ENCODE measurements around the gene ZNRF1. TPM values are rescaled to one million over a fixed set of nuclear protein-coding genes. Genes with fewer than 3 reads are reported as not detected.

ZNRF1 gene
- total and polyA plus RNA-seq, 2 of the 13 experiments (the other 11 are each of a cell fraction or from before 2014, with no cell fraction given) = 43.9 to 58.7 TPM

DNA sequence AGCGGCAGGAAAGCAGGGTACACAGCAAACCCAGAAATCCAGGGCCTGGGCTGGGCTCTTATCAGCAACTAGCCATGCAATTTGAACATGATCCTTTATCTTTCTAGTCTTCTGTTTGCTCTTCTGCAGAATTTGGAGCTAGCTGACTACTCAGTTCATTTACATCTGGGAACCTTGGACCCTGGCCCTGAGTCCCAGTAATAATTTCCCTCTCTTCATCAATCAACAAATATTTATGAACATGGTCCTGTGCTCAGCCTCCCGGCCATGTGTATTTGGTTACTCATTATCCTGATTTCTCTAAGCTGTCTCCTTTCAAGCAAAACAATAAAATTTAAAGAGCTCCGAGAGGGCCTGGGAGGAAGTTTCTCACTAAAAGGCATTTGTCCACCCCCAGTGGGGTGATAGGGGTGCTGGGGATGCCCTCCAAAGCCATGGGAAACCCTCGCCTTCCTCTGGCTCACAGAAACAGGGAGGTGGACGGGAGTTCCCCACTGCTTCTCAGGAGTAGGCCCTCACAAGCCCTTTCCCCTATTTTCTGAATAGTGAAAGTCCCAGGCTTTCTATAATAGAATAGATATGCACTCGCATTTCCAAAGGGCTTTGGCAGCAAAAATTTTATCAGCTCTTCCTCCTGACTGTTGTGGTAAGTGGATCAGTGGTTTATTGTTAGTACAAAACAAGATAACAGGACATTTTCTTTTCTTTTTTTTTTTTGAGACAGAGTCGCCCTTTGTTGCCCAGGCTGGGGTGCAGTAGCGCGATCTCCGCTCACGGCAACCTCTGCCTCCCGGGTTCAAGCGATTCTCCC, 7.0 kb upstream of the ZNRF1 start (continued):
- peak; percentile 75; the same call in 1 of the 2 replicates for TF ChIP-seq HMG20B (CRISPR knock-in tag; conservative IDR thresholded peaks at IDR 0.05)
- TF ChIP-seq MED13 (CRISPR knock-in tag; IDR thresholded peaks at IDR 0.05) = peak; percentile 84; the same call in 1 of the 2 replicates
- TF ChIP-seq, protein P1, sequence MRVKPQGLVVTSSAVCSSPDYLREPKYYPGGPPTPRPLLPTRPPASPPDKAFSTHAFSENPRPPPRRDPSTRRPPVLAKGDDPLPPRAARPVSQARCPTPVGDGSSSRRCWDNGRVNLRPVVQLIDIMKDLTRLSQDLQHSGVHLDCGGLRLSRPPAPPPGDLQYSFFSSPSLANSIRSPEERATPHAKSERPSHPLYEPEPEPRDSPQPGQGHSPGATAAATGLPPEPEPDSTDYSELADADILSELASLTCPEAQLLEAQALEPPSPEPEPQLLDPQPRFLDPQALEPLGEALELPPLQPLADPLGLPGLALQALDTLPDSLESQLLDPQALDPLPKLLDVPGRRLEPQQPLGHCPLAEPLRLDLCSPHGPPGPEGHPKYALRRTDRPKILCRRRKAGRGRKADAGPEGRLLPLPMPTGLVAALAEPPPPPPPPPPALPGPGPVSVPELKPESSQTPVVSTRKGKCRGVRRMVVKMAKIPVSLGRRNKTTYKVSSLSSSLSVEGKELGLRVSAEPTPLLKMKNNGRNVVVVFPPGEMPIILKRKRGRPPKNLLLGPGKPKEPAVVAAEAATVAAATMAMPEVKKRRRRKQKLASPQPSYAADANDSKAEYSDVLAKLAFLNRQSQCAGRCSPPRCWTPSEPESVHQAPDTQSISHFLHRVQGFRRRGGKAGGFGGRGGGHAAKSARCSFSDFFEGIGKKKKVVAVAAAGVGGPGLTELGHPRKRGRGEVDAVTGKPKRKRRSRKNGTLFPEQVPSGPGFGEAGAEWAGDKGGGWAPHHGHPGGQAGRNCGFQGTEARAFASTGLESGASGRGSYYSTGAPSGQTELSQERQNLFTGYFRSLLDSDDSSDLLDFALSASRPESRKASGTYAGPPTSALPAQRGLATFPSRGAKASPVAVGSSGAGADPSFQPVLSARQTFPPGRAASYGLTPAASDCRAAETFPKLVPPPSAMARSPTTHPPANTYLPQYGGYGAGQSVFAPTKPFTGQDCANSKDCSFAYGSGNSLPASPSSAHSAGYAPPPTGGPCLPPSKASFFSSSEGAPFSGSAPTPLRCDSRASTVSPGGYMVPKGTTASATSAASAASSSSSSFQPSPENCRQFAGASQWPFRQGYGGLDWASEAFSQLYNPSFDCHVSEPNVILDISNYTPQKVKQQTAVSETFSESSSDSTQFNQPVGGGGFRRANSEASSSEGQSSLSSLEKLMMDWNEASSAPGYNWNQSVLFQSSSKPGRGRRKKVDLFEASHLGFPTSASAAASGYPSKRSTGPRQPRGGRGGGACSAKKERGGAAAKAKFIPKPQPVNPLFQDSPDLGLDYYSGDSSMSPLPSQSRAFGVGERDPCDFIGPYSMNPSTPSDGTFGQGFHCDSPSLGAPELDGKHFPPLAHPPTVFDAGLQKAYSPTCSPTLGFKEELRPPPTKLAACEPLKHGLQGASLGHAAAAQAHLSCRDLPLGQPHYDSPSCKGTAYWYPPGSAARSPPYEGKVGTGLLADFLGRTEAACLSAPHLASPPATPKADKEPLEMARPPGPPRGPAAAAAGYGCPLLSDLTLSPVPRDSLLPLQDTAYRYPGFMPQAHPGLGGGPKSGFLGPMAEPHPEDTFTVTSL (CRISPR knock-in tag; IDR thresholded peaks at IDR 0.05; ENCODE audit: borderline replicate concordance) = peak; percentile 95
- TF ChIP-seq CEBPG (CRISPR knock-in tag; IDR thresholded peaks at IDR 0.05) = peak; percentile 69
- peak; percentile 73 for TF ChIP-seq NR2F6 (IDR thresholded peaks at IDR 0.05)
- peak; percentile 83 for TF ChIP-seq NR2F6 (CRISPR knock-in tag; IDR thresholded peaks at IDR 0.05)
- TF ChIP-seq ZMYM4 (CRISPR knock-in tag; IDR thresholded peaks at IDR 0.05) = peak; percentile 13; the same call in 1 of the 2 replicates
- TF ChIP-seq, protein P2, sequence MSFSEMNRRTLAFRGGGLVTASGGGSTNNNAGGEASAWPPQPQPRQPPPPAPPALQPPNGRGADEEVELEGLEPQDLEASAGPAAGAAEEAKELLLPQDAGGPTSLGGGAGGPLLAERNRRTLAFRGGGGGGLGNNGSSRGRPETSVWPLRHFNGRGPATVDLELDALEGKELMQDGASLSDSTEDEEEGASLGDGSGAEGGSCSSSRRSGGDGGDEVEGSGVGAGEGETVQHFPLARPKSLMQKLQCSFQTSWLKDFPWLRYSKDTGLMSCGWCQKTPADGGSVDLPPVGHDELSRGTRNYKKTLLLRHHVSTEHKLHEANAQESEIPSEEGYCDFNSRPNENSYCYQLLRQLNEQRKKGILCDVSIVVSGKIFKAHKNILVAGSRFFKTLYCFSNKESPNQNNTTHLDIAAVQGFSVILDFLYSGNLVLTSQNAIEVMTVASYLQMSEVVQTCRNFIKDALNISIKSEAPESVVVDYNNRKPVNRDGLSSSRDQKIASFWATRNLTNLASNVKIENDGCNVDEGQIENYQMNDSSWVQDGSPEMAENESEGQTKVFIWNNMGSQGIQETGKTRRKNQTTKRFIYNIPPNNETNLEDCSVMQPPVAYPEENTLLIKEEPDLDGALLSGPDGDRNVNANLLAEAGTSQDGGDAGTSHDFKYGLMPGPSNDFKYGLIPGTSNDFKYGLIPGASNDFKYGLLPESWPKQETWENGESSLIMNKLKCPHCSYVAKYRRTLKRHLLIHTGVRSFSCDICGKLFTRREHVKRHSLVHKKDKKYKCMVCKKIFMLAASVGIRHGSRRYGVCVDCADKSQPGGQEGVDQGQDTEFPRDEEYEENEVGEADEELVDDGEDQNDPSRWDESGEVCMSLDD (CRISPR knock-in tag; IDR thresholded peaks at IDR 0.05; ENCODE audit: borderline replicate concordance) = peak; percentile 86
- TF ChIP-seq ZFP1 (CRISPR knock-in tag; IDR thresholded peaks at IDR 0.05) = no peak
- no peak; the same call in 1 of the 2 replicates for TF ChIP-seq KDM1A (CRISPR knock-in tag; IDR thresholded peaks at IDR 0.05)
- TF ChIP-seq MAFF (IDR thresholded peaks at IDR 0.05; ENCODE audit: low read depth, low read length) = peak; percentile 30; the same call in 1 of the 2 replicates
- peak; percentile 11; the same call in 1 of the 2 replicates for TF ChIP-seq ZNF557 (CRISPR knock-in tag; IDR thresholded peaks at IDR 0.05)
- no peak for TF ChIP-seq ZNF510 (CRISPR knock-in tag; IDR thresholded peaks at IDR 0.05; ENCODE audit: low read depth)
- TF ChIP-seq TMF1 (CRISPR knock-in tag; IDR thresholded peaks at IDR 0.05; ENCODE audit: low read depth) = no peak
- peak; percentile 52; the same call in 1 of the 2 replicates for TF ChIP-seq ZNF331 (CRISPR knock-in tag; IDR thresholded peaks at IDR 0.05)
- peak; percentile 84; the same call in 1 of the 2 replicates for TF ChIP-seq CHD4 (IDR thresholded peaks at IDR 0.05; ENCODE audit: borderline replicate concordance, low read length)
- no peak for TF ChIP-seq FLYWCH1 (CRISPR knock-in tag; IDR thresholded peaks at IDR 0.05)
- TF ChIP-seq FOXK2 (IDR thresholded peaks at IDR 0.05) = peak; percentile 72; the same call in 1 of the 2 replicates
- TF ChIP-seq ZBTB7B (CRISPR knock-in tag; IDR thresholded peaks at IDR 0.05) = peak; percentile 17; the same call in 1 of the 2 replicates
- TF ChIP-seq, protein P3, sequence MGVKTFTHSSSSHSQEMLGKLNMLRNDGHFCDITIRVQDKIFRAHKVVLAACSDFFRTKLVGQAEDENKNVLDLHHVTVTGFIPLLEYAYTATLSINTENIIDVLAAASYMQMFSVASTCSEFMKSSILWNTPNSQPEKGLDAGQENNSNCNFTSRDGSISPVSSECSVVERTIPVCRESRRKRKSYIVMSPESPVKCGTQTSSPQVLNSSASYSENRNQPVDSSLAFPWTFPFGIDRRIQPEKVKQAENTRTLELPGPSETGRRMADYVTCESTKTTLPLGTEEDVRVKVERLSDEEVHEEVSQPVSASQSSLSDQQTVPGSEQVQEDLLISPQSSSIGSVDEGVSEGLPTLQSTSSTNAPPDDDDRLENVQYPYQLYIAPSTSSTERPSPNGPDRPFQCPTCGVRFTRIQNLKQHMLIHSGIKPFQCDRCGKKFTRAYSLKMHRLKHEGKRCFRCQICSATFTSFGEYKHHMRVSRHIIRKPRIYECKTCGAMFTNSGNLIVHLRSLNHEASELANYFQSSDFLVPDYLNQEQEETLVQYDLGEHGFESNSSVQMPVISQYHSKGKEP (CRISPR knock-in tag; IDR thresholded peaks at IDR 0.05) = no peak
- TF ChIP-seq HHEX (CRISPR knock-in tag; IDR thresholded peaks at IDR 0.05) = peak; percentile 21; the same call in 1 of the 2 replicates
- peak; percentile 95 for TF ChIP-seq ZNF367 (CRISPR knock-in tag; IDR thresholded peaks at IDR 0.05; ENCODE audit: borderline replicate concordance)
- peak; percentile 12; the same call in 1 of the 2 replicates for TF ChIP-seq SALL2 (CRISPR knock-in tag; IDR thresholded peaks at IDR 0.05)

Measured in HepG2 (cell line).